Panc1 (cell line): Measurements from ENCODE around the gene ZBTB40. TPM values are rescaled to one million over a fixed set of nuclear protein-coding genes. Genes with fewer than 3 reads are reported as not detected.

Experiments
- ATAC-seq: fragments of 200-7000 bp; cut with Tn5 transposase; 2 replicates; pipeline ENCODE4 v1.9.1; 2020; ENCODE audit warnings: mild to moderate bottlenecking, moderate library complexity
- BruUV-seq: library from RNA; stranded (reverse); fragments of 400-500 nt; replicated peaks from 2 replicates; lab custom pipeline; 2021; lab: Mats Ljungman, UMichigan
- CTCF ChIA-PET: fragments of 300-600 bp; sonication (Branson Sonifier 250); formaldehyde crosslinking; loops from one replicate; lab custom pipeline; 2022; ENCODE audit warnings: antibody characterized with exemption; lab: Charles Lee
- POLR2A ChIA-PET: fragments of 300-600 bp; sonication (Branson Sonifier 250); formaldehyde crosslinking; loops from one replicate; lab custom pipeline; 2022; ENCODE audit warnings: antibody characterized with exemption; lab: Charles Lee
- DNase-seq: peaks from one replicate; pipeline ENCODE4 v3.0.0-alpha.2; 2010; ENCODE audit warnings: low read depth, low spot score
- H3K27ac ChIP-seq: 2 replicates; pipeline ENCODE4 v1.5.1; 2011; ENCODE audit warnings: mild to moderate bottlenecking, low read length, inconsistent platforms
- H3K27me3 ChIP-seq: fragments of 200-500 bp; sonication (Bioruptor generic); 2 replicates; pipeline ENCODE4 v1.6.0; 2014; ENCODE audit warnings: low read length, inconsistent platforms; ENCODE audit not compliant: control insufficient read depth, insufficient read depth
- H3K36me3 ChIP-seq: fragments of 200-500 bp; sonication (Bioruptor generic); 2 replicates; pipeline ENCODE4 v1.5.1; 2014; ENCODE audit warnings: inconsistent platforms, mild to moderate bottlenecking, low read length, moderate library complexity; ENCODE audit not compliant: control insufficient read depth, insufficient read depth
- H3K4me1 ChIP-seq: 2 replicates; pipeline ENCODE4 v1.5.1; 2011; ENCODE audit warnings: inconsistent platforms, mild to moderate bottlenecking, low read length, moderate library complexity; ENCODE audit not compliant: control insufficient read depth, insufficient read depth
- H3K4me3 ChIP-seq, 2 experiments: 2 replicates each; pipeline ENCODE4 v1.5.1; 2011 to 2012; ENCODE audit warnings: low read depth in 2 of 2, low read length in 2 of 2, mild to moderate bottlenecking in 2 of 2, inconsistent platforms in 1 of 2, moderate library complexity in 1 of 2
- H3K9me3 ChIP-seq: fragments of 200-500 bp; sonication (Bioruptor generic); 2 replicates; pipeline ENCODE4 v1.5.1; 2014; ENCODE audit warnings: low read depth, mild to moderate bottlenecking, inconsistent platforms, low read length, moderate library complexity; ENCODE audit not compliant: control insufficient read depth, insufficient read depth
- POLR2AphosphoS5 ChIP-seq: IDR thresholded peaks from 2 replicates; pipeline ENCODE4 v1.6.1; 2012; ENCODE audit warnings: mild to moderate bottlenecking, low read depth, low read length, moderate library complexity
- REST ChIP-seq, 2 experiments: IDR thresholded peaks; 2 replicates each; pipeline ENCODE4 v1.6.1; 2011 to 2012; ENCODE audit warnings: low read depth in 2 of 2, control low read depth in 1 of 2, low read length in 1 of 2, mild to moderate bottlenecking in 1 of 2, moderate library complexity in 1 of 2; ENCODE audit not compliant: insufficient read depth in 1 of 2
- SIN3A ChIP-seq: IDR thresholded peaks from 2 replicates; pipeline ENCODE4 v1.6.1; 2012; ENCODE audit warnings: low read depth, mild to moderate bottlenecking, low read length, moderate library complexity, borderline replicate concordance; ENCODE audit not compliant: insufficient read depth
- TCF7L2 ChIP-seq: IDR thresholded peaks from 2 replicates; pipeline ENCODE4 v1.6.1; 2011; ENCODE audit warnings: mild to moderate bottlenecking, low read depth, low read length, inconsistent platforms
- in situ Hi-C: cut with HindIII; loops from 2 replicates; pipeline ENCODE4 v1.10.0; 2016; ENCODE audit warnings: low sequenced_read_pairs, low pct_unique_long_range_greater_than_20kb
- intact Hi-C: fragments of 100-400 bp; cut with micrococcal nuclease; formaldehyde crosslinking; loops from one replicate; pipeline ENCODE4 v1.10.0; 2022; ENCODE audit not compliant: unreplicated experiment
- total RNA-seq: library from RNA; stranded (reverse); gene quantifications from one replicate; pipeline ENCODE4 v1.2.1, GENCODE V29; 2021; ENCODE audit not compliant: unreplicated experiment
- TF ChIP-seq, protein P1 (sequence below): fragments of 450-650 bp; IDR thresholded peaks from 2 replicates; pipeline ENCODE4 v1.5.1; 2017; ENCODE audit warnings: mild to moderate bottlenecking

The ZBTB40 gene
- total RNA-seq, 1 experiment from 2014 or later, result 24.3 TPM

GRCh38 chr1:22471610-22472009 is 20.0 kb downstream of the ZBTB40 start:
- in situ Hi-C loops (no loop called here), intact Hi-C loops (no loop called here)
- no peak for TF ChIP-seq SIN3A
- TF ChIP-seq, protein P1, sequence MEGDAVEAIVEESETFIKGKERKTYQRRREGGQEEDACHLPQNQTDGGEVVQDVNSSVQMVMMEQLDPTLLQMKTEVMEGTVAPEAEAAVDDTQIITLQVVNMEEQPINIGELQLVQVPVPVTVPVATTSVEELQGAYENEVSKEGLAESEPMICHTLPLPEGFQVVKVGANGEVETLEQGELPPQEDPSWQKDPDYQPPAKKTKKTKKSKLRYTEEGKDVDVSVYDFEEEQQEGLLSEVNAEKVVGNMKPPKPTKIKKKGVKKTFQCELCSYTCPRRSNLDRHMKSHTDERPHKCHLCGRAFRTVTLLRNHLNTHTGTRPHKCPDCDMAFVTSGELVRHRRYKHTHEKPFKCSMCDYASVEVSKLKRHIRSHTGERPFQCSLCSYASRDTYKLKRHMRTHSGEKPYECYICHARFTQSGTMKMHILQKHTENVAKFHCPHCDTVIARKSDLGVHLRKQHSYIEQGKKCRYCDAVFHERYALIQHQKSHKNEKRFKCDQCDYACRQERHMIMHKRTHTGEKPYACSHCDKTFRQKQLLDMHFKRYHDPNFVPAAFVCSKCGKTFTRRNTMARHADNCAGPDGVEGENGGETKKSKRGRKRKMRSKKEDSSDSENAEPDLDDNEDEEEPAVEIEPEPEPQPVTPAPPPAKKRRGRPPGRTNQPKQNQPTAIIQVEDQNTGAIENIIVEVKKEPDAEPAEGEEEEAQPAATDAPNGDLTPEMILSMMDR, result no peak
- no peak for TF ChIP-seq REST (IDR thresholded peaks at IDR 0.05; ENCODE audit: insufficient read depth in 1 of 2, low read depth in 2 of 2, low read length in 1 of 2)
- TF ChIP-seq TCF7L2, result no peak
- POLR2A ChIA-PET, result no interaction called here
- H3K9me3 ChIP-seq, result no peaks in the 10 kb centered on the region
- no peak for ATAC-seq
- no peak overlapping the region for H3K27ac ChIP-seq
- no peak overlapping the region for H3K4me3 ChIP-seq
- DNase-seq, result no peak
- no peaks in the 10 kb centered on the region for H3K36me3 ChIP-seq
- no peaks in the 10 kb centered on the region for H3K4me1 ChIP-seq
- H3K27me3 ChIP-seq, result no peaks in the 10 kb centered on the region
- BruUV-seq, result no TSS peak
- CTCF ChIA-PET, result no interaction called here

DNA sequence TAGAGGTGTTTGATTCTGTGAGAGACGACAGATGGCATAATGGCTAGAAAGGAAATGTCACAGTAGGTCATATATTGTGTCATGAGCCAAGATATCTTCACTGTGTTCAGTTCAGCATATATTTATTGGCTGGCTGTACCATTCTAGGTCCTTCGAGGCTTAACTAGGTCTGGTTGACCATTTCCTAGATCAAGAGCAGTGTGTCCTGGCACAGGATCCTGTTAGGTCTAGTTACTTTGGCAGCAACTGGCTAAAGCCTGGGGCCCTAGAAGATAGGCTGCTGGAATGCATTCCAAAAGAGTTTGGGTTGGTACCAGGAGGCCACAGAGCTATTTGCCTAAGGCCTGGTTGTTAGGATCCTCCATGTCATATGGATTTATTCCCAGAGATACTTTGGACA is 20.9 kb downstream of the ZBTB40 start:
- intact Hi-C loops, result no loop called here
- POLR2A ChIA-PET, result no interaction called here
- CTCF ChIA-PET, result no interaction called here
- no TSS peak for BruUV-seq
- no peaks in the 10 kb centered on the region for H3K9me3 ChIP-seq
- H3K36me3 ChIP-seq, result no peaks in the 10 kb centered on the region
- ATAC-seq (no peak), DNase-seq (no peak)
- TF ChIP-seq POLR2AphosphoS5 (no peak), REST (IDR thresholded peaks at IDR 0.05; ENCODE audit: insufficient read depth in 1 of 2, low read depth in 2 of 2, low read length in 1 of 2) (no peak), SIN3A (no peak), TCF7L2 (no peak)
- no peak overlapping the region for H3K4me3 ChIP-seq
- H3K27ac ChIP-seq, result no peak overlapping the region
- in situ Hi-C loops, result no loop called here
- no peaks in the 10 kb centered on the region for H3K4me1 ChIP-seq
- H3K27me3 ChIP-seq, result no peaks in the 10 kb centered on the region
